Osteoblast (primary cell): ENCODE results near the gene SNAP23. TPM values are rescaled to one million over a fixed set of nuclear protein-coding genes. Genes with fewer than 3 reads are reported as not detected.
A peak's percentile ranks its signal among the peaks of the same experiment; 100 is the strongest.

Source experiments
- DNase-seq: peaks from one replicate; pipeline ENCODE4 v3.0.0; 2011; ENCODE audit warnings: low spot score, mixed read lengths; ENCODE audit not compliant: insufficient read length; ENCODE audit errors: missing footprints
- H2AFZ ChIP-seq: 2 replicates; pipeline ENCODE4 v1.6.0; 2011; ENCODE audit warnings: mild to moderate bottlenecking, low read length
- H3K27ac ChIP-seq: 2 replicates; pipeline ENCODE4 v1.5.1; 2011; ENCODE audit warnings: mild to moderate bottlenecking, low read depth, low read length, moderate library complexity
- H3K27me3 ChIP-seq: 2 replicates; pipeline ENCODE4 v1.6.0; 2012; ENCODE audit warnings: mild to moderate bottlenecking, control low read depth, inconsistent platforms, low read length, moderate library complexity; ENCODE audit not compliant: insufficient read depth
- H3K36me3 ChIP-seq: 2 replicates; pipeline ENCODE4 v1.5.1; 2011; ENCODE audit warnings: mild to moderate bottlenecking, low read length, control low read depth, moderate library complexity; ENCODE audit not compliant: insufficient read depth
- H3K4me1 ChIP-seq: 2 replicates; pipeline ENCODE4 v1.5.1; 2011; ENCODE audit warnings: mild to moderate bottlenecking, low read length, control low read depth, moderate library complexity; ENCODE audit not compliant: insufficient read depth
- H3K4me2 ChIP-seq: 2 replicates; pipeline ENCODE4 v1.6.0; 2011; ENCODE audit warnings: mild to moderate bottlenecking, low read length; ENCODE audit not compliant: insufficient read depth
- H3K4me3 ChIP-seq: fragments of 200-600 bp; sonication (generic); 3 replicates; pipeline ENCODE4 v1.5.1; 2012; ENCODE audit warnings: mild to moderate bottlenecking, low read length, inconsistent platforms; ENCODE audit not compliant: insufficient read depth
- H3K79me2 ChIP-seq: 2 replicates; pipeline ENCODE4 v1.6.0; 2012; ENCODE audit warnings: mild to moderate bottlenecking, low read length, control low read depth, inconsistent platforms; ENCODE audit not compliant: insufficient read depth
- H3K9me3 ChIP-seq: 2 replicates; pipeline ENCODE4 v1.5.1; 2011; ENCODE audit warnings: low read depth, low read length, control low read depth
- H4K20me1 ChIP-seq: 2 replicates; pipeline ENCODE4 v1.6.0; 2012; ENCODE audit warnings: mild to moderate bottlenecking, low read length, control low read depth; ENCODE audit not compliant: insufficient read depth
- CTCF ChIP-seq: IDR thresholded peaks from 2 replicates; pipeline ENCODE4 v1.5.1; 2011; ENCODE audit warnings: mild to moderate bottlenecking, low read depth, low read length, moderate library complexity; ENCODE audit errors: extremely low read depth
- total RNA-seq: library from RNA; depleted of rRNA; stranded (reverse); fragments of >200 nt; gene quantifications from 2 replicates; pipeline ENCODE4 v1.2.3, GENCODE V29; 2012

SNAP23 gene
- total RNA-seq, 1 donor: 81.4 TPM

DNA sequence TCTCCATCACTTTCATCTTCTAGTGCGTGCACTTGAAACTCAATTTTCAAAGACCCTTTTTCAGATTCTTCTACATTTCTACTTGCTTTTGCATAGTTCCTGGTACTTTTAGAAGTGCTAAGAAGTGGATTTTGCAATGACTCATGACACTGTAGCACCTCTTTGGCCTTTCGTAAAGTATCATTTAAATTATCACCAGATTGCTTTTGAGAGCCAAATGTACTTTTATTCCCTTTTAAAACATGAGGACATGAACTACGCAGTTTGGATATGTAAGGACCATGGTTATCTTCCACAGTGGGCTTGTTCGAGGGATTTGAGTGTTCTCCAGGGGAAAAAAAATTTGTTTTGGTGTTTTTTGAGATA, 45.0 kb upstream of the SNAP23 start:
- H3K36me3 ChIP-seq: peaks cover 56% of the 10 kb centered on the region
- H3K27me3 ChIP-seq: no peaks in the 10 kb centered on the region
- no peak overlapping the region for H3K4me3 ChIP-seq
- no peak overlapping the region for H2AFZ ChIP-seq
- H3K9me3 ChIP-seq: no peaks in the 10 kb centered on the region
- H3K79me2 ChIP-seq: peaks cover 27% of the 10 kb centered on the region
- no peak for DNase-seq
- no peak overlapping the region for H3K27ac ChIP-seq
- TF ChIP-seq CTCF: no peak
- no peaks in the 10 kb centered on the region for H3K4me1 ChIP-seq
- H4K20me1 ChIP-seq: no peaks in the 10 kb centered on the region
- H3K4me2 ChIP-seq: no peak overlapping the region

GRCh38 chr15:42453826-42454225, 41.6 kb upstream of the SNAP23 start:
- Histone ChIP-seq H3K4me2 (no peak overlapping the region), H3K27me3 (no peaks in the 10 kb centered on the region), H2AFZ (no peak overlapping the region), H3K79me2 (peaks cover 24% of the 10 kb centered on the region), H3K27ac (no peak overlapping the region), H3K4me3 (no peak overlapping the region), H3K36me3 (peaks cover 29% of the 10 kb centered on the region), H4K20me1 (no peaks in the 10 kb centered on the region), H3K4me1 (peaks cover 30% of the 10 kb centered on the region), H3K9me3 (no peaks in the 10 kb centered on the region)
- TF ChIP-seq CTCF: no peak
- DNase-seq: no peak

- Histone ChIP-seq H3K9me3 (no peaks in the 10 kb centered on the region), H3K36me3 (peaks cover 7% of the 10 kb centered on the region), H3K4me1 (peaks cover 30% of the 10 kb centered on the region), H3K79me2 (peaks cover 27% of the 10 kb centered on the region), H2AFZ (no peak overlapping the region), H3K4me3 (peak overlapping the region; percentile 62), H3K4me2 (peak overlapping the region; percentile 94), H3K27me3 (no peaks in the 10 kb centered on the region), H3K27ac (peak overlapping the region; percentile 99), H4K20me1 (no peaks in the 10 kb centered on the region)
- TF ChIP-seq CTCF: no peak
- no peak for DNase-seq
These were observed 38.9 kb upstream of the SNAP23 start for GRCh38 chr15:42456531-42456930.

- peaks cover 3% of the 10 kb centered on the region for H3K36me3 ChIP-seq
- DNase-seq: peak; percentile 75
These were observed 38.5 kb upstream of the SNAP23 start for GRCh38 chr15:42456971-42457370.

More at GRCh38 chr15:42456971-42457370, 38.5 kb upstream of the SNAP23 start:
- Histone ChIP-seq H3K27me3 (no peaks in the 10 kb centered on the region), H3K4me2 (peak overlapping the region; percentile 94), H3K79me2 (peaks cover 29% of the 10 kb centered on the region), H3K4me3 (peak overlapping the region; percentile 62), H3K4me1 (peaks cover 30% of the 10 kb centered on the region), H3K27ac (peak overlapping the region; percentile 99), H2AFZ (no peak overlapping the region), H4K20me1 (no peaks in the 10 kb centered on the region), H3K9me3 (no peaks in the 10 kb centered on the region)
- TF ChIP-seq CTCF: no peak
